H1 (cell line): Measurements from ENCODE around the gene G6PC3. TPM values are rescaled to one million over a fixed set of nuclear protein-coding genes. Genes with fewer than 3 reads are reported as not detected.

ENCODE experiments used
- CTCF ChIA-PET: fragments of 300-600 bp; sonication (Branson Sonifier 250); formaldehyde crosslinking; loops from one replicate; lab custom pipeline; 2021; ENCODE audit not compliant: partially characterized antibody; lab: Charles Lee
- POLR2A ChIA-PET: fragments of 300-600 bp; sonication (Branson Sonifier 250); formaldehyde crosslinking; loops from one replicate; lab custom pipeline; 2021; ENCODE audit warnings: inconsistent platforms; ENCODE audit not compliant: partially characterized antibody; lab: Charles Lee
- DNase-seq, 2 experiments: peaks; one replicate each; pipeline versions ENCODE4 v3.0.0 to v3.0.0-alpha.2; 2010 to 2022; ENCODE audit warnings: low spot score in 2 of 2, low read depth in 1 of 2, mixed read lengths in 1 of 2
- FAIRE-seq: peaks from 2 replicates; lab custom pipeline; 2011; peaks lifted over from hg19 to GRCh38; lab: Jason Lieb, UNC
- H2AFZ ChIP-seq: 2 replicates; pipeline ENCODE4 v1.8.1; 2012; ENCODE audit warnings: low read length, inconsistent platforms
- H2AK5ac ChIP-seq: 2 replicates; pipeline ENCODE4 v1.6.1; 2013; ENCODE audit warnings: low read depth, low read length
- H2BK120ac ChIP-seq: replicated peaks from 2 replicates; pipeline ENCODE3; 2013; ENCODE audit warnings: low read depth, low read length, inconsistent platforms
- H2BK12ac ChIP-seq: 2 replicates; pipeline ENCODE4 v1.6.1; 2013; ENCODE audit warnings: low read depth, low read length
- H2BK15ac ChIP-seq: 2 replicates; pipeline ENCODE4 v1.6.1; 2013; ENCODE audit warnings: low read length
- H2BK20ac ChIP-seq: 2 replicates; pipeline ENCODE4 v1.6.1; 2013; ENCODE audit warnings: low read length
- H2BK5ac ChIP-seq: 2 replicates; pipeline ENCODE4 v1.6.1; 2013; ENCODE audit warnings: low read depth, low read length
- H3K14ac ChIP-seq: 2 replicates; pipeline ENCODE4 v1.6.1; 2013; ENCODE audit warnings: inconsistent platforms; ENCODE audit not compliant: insufficient read length
- H3K18ac ChIP-seq: 2 replicates; pipeline ENCODE4 v1.6.1; 2013; ENCODE audit warnings: low read length; ENCODE audit errors: extremely low read depth
- H3K23ac ChIP-seq: 2 replicates; pipeline ENCODE4 v1.6.1; 2013; ENCODE audit warnings: inconsistent platforms; ENCODE audit not compliant: insufficient read length
- H3K23me2 ChIP-seq: 2 replicates; pipeline ENCODE4 v1.6.1; 2013; ENCODE audit warnings: low read depth, low read length
- H3K27ac ChIP-seq: 2 replicates; pipeline ENCODE4 v1.6.1; 2011; ENCODE audit warnings: low read depth, low read length, inconsistent platforms
- H3K27me3 ChIP-seq, 4 experiments: replicated peaks in 1 of 4; 1 replicate in 1 of 4; 2 replicates in 3 of 4; pipeline versions ENCODE4 v1.6.1 to v1.8.1; 2011 to 2013; ENCODE audit warnings: low read length in 3 of 4, mild to moderate bottlenecking in 3 of 4, inconsistent platforms in 2 of 4, mixed read lengths in 2 of 4, moderate library complexity in 1 of 4; ENCODE audit not compliant: control insufficient read depth in 3 of 4, insufficient read depth in 3 of 4; ENCODE audit errors: extremely low read depth in 1 of 4
- H3K36me3 ChIP-seq, 4 experiments: 2 replicates each; pipeline versions ENCODE4 v1.6.1 to v1.8.1; 2011 to 2013; ENCODE audit warnings: mild to moderate bottlenecking in 4 of 4, low read length in 3 of 4, moderate library complexity in 2 of 4, control low read depth in 1 of 4, inconsistent platforms in 1 of 4; ENCODE audit not compliant: insufficient read depth in 4 of 4, control insufficient read depth in 2 of 4
- H3K4ac ChIP-seq: replicated peaks from 2 replicates; pipeline ENCODE3; 2013; ENCODE audit warnings: low read length, low read depth, mixed read lengths, inconsistent platforms; ENCODE audit not compliant: insufficient read length
- H3K4me1 ChIP-seq, 4 experiments: replicated peaks in 1 of 4; 1 replicate in 1 of 4; 2 replicates in 3 of 4; pipeline versions ENCODE4 v1.6.1 to v1.8.1; 2011 to 2013; ENCODE audit warnings: low read length in 3 of 4, inconsistent platforms in 2 of 4, mixed read lengths in 1 of 4; ENCODE audit not compliant: insufficient read depth in 4 of 4, control insufficient read depth in 3 of 4
- H3K4me2 ChIP-seq, 2 experiments: 2 replicates each; pipeline versions ENCODE4 v1.6.1 to v1.8.1; 2011 to 2013; ENCODE audit warnings: low read depth in 2 of 2, low read length in 2 of 2, control low read depth in 1 of 2, inconsistent platforms in 1 of 2, mild to moderate bottlenecking in 1 of 2; ENCODE audit not compliant: insufficient read depth in 1 of 2
- H3K4me3 ChIP-seq, 4 experiments: fragments of 200-600, 300-600 bp in 1 of 4; sonication (generic), shearing (Covaris generic), sonication (Bioruptor Twin) in 1 of 4; 2 replicates each; pipeline versions ENCODE4 v1.5.1 to v1.8.1; 2011 to 2016; ENCODE audit warnings: low read length in 4 of 4, low read depth in 3 of 4, control low read depth in 2 of 4, inconsistent platforms in 2 of 4, mild to moderate bottlenecking in 2 of 4, mixed read lengths in 1 of 4, moderate library complexity in 1 of 4; ENCODE audit not compliant: insufficient read depth in 2 of 4; ENCODE audit errors: extremely low read depth in 1 of 4
- H3K56ac ChIP-seq: replicated peaks from 2 replicates; pipeline ENCODE3; 2013; ENCODE audit warnings: low read depth, mild to moderate bottlenecking, mixed read lengths, low read length, inconsistent platforms; ENCODE audit not compliant: insufficient read length
- H3K79me1 ChIP-seq: 2 replicates; pipeline ENCODE4 v1.6.1; 2013; ENCODE audit warnings: low read depth, low read length, control low read depth
- H3K79me2 ChIP-seq, 2 experiments: 2 replicates each; pipeline versions ENCODE4 v1.6.1 to v1.8.1; 2012 to 2013; ENCODE audit warnings: low read length in 2 of 2, mild to moderate bottlenecking in 2 of 2, inconsistent platforms in 1 of 2; ENCODE audit not compliant: insufficient read depth in 2 of 2, control insufficient read depth in 1 of 2
- H3K9ac ChIP-seq, 4 experiments: replicated peaks in 1 of 4; 1 replicate in 1 of 4; 2 replicates in 3 of 4; pipeline versions ENCODE4 v1.6.1 to v1.8.1; 2011 to 2013; ENCODE audit warnings: low read depth in 3 of 4, low read length in 3 of 4, control low read depth in 2 of 4, mild to moderate bottlenecking in 2 of 4, moderate library complexity in 2 of 4, inconsistent platforms in 1 of 4; ENCODE audit errors: extremely low read depth in 1 of 4
- H3K9me3 ChIP-seq, 2 experiments: 2 replicates each; pipeline versions ENCODE4 v1.6.1 to v1.8.1; 2012 to 2013; ENCODE audit warnings: mild to moderate bottlenecking in 2 of 2, moderate library complexity in 2 of 2, control low read depth in 1 of 2, inconsistent platforms in 1 of 2, low read depth in 1 of 2, low read length in 1 of 2, mixed read lengths in 1 of 2; ENCODE audit not compliant: insufficient read depth in 2 of 2
- H4K20me1 ChIP-seq, 2 experiments: replicated peaks in 1 of 2; 2 replicates each; pipeline versions ENCODE3 to v1.8.1; 2011 to 2013; ENCODE audit warnings: inconsistent platforms in 2 of 2, low read length in 2 of 2, mild to moderate bottlenecking in 1 of 2; ENCODE audit not compliant: insufficient read depth in 2 of 2, control insufficient read depth in 1 of 2
- H4K5ac ChIP-seq: 2 replicates; pipeline ENCODE4 v1.6.1; 2013; ENCODE audit warnings: low read length, low read depth, mixed read lengths, inconsistent platforms; ENCODE audit not compliant: insufficient read length
- H4K8ac ChIP-seq: 2 replicates; pipeline ENCODE4 v1.8.0; 2013; ENCODE audit warnings: mild to moderate bottlenecking, moderate library complexity, low read length, inconsistent platforms; ENCODE audit not compliant: insufficient read depth; ENCODE audit errors: extremely low read depth
- H4K91ac ChIP-seq: replicated peaks from 2 replicates; pipeline ENCODE3; 2013; ENCODE audit warnings: low read length, mixed read lengths, inconsistent platforms; ENCODE audit not compliant: insufficient read length
- BRCA1 ChIP-seq: IDR thresholded peaks from 2 replicates; pipeline ENCODE4 v1.6.1; 2012; ENCODE audit warnings: low read depth, low read length, improper control_type of control experiment
- CTCF ChIP-seq, 3 experiments: IDR thresholded peaks; 1 replicate in 2 of 3; 2 replicates in 1 of 3; pipeline versions ENCODE4 v1.5.1 to v1.6.1; 2011; ENCODE audit warnings: low read length in 3 of 3, mild to moderate bottlenecking in 3 of 3, inconsistent platforms in 2 of 3, low read depth in 1 of 3, moderate library complexity in 1 of 3; ENCODE audit not compliant: insufficient read depth in 1 of 3; ENCODE audit errors: control extremely low read depth in 1 of 3
- RBBP5 ChIP-seq: IDR thresholded peaks from 2 replicates; pipeline ENCODE4 v1.7.1; 2012; ENCODE audit warnings: low read depth, mild to moderate bottlenecking, inconsistent platforms, low read length, moderate library complexity, borderline replicate concordance
- SRF ChIP-seq: IDR thresholded peaks from 2 replicates; pipeline ENCODE4 v1.6.1; 2011; ENCODE audit warnings: mild to moderate bottlenecking, low read depth, low read length, moderate library complexity
- WGBS, 2 experiments: shearing (Covaris generic) in 1 of 2; methylation state at CpG; one replicate each; pipeline versions ENCODE4 v1.1.6 to v1.1.7; 2013 to 2015; ENCODE audit warnings: low lambda C conversion rate in 2 of 2, mixed read lengths in 2 of 2, inconsistent platforms in 1 of 2, low coverage in 1 of 2, missing lambda C conversion rate in 1 of 2; ENCODE audit not compliant: insufficient replicate concordance in 2 of 2, insufficient coverage in 1 of 2, insufficient read length in 1 of 2; ENCODE audit errors: extremely low coverage in 1 of 2, missing lambda C conversion rate in 1 of 2; 5-methylcytosine and 5-hydroxymethylcytosine counted together
- polyA plus RNA-seq, 7 experiments: library from polyadenylated mRNA; depleted of rRNA in 3 of 7; stranded (reverse) in 5 of 7; unstranded in 2 of 7; fragments of >200 nt in 5 of 7; fragments of 200-250 nt in 2 of 7; gene quantifications; 1 replicate in 5 of 7; 2 replicates in 1 of 7; 4 replicates in 1 of 7; pipeline versions ENCODE4 v1.2.1 to v1.2.3, GENCODE V29; 2011 to 2013; ENCODE audit warnings: missing spikeins in 2 of 7, mixed read lengths in 2 of 7
- total RNA-seq: library from RNA; stranded (reverse); fragmentation: NEBNext Ultra II Directional; extraction: Animal tissue kit (Norgen Biotek cat#: 25700); gene quantifications from 2 replicates; pipeline ENCODE4 v1.2.1, GENCODE V29; 2021

Gene G6PC3
- total and polyA plus RNA-seq, 2 of the 8 experiments (the other 6 are each of a cell fraction or from before 2014, with no cell fraction given): 104 to 343 TPM

DNA sequence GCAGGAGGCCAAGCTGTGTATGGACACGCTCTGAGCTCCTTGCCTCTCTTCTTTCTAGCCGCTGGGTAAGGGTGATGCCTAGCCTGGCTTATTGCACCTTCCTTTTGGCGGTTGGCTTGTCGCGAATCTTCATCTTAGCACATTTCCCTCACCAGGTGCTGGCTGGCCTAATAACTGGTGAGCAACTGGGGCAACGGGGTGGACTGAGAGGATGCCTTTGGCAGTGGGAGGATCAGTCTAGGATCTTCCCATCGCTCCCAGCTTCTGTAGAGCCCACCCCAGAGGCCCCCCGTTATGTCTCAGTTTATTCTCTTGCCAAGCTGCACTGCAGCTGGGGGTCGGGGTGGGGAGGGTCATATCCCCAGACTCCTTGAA lies 4.4 kb downstream of the G6PC3 start:
- Histone ChIP-seq H3K4me2 (no peak overlapping the region), H4K8ac (no peak overlapping the region), H2BK120ac (no peak overlapping the region), H3K23ac (no peak overlapping the region), H2BK15ac (no peak overlapping the region), H3K79me1 (peaks cover 1% of the 10 kb centered on the region; the same call in 1 of the 2 replicates), H3K4ac (no peak overlapping the region), H4K20me1 (peaks cover 0 to 10% of the 10 kb centered on the region in 2 experiments), H3K9ac (no peak overlapping the region), H3K9me3 (no peaks in the 10 kb centered on the region), H3K14ac (no peak overlapping the region), H3K4me1 (peaks cover 0 to 2% (median under 1%) of the 10 kb centered on the region in 4 experiments; a peak in 3 of 7 replicates), H2AFZ (no peak overlapping the region), H3K27me3 (no peaks in the 10 kb centered on the region), H3K79me2 (peaks cover 0 to 19% of the 10 kb centered on the region in 2 experiments; a peak in 2 of 4 replicates), H4K91ac (no peak overlapping the region), H3K56ac (no peak overlapping the region), H3K18ac (no peak overlapping the region), H4K5ac (no peak overlapping the region), H3K4me3 (no peak overlapping the region), H3K23me2 (peaks cover 6% of the 10 kb centered on the region; the same call in 1 of the 2 replicates), H2BK20ac (no peak overlapping the region), H2BK12ac (no peak overlapping the region), H2AK5ac (no peak overlapping the region), H3K27ac (no peak overlapping the region), H3K36me3 (peaks cover 12 to 40% (median 27%) of the 10 kb centered on the region in 4 experiments; a peak in 6 of 8 replicates), H2BK5ac (no peak overlapping the region)
- WGBS, 2 experiments: 93% methylated on average over 9 of the region's 9 CpGs; no CpG with 5 or more reads in 1 of the 2 experiments
- FAIRE-seq (no peak), DNase-seq (no peak)
- POLR2A ChIA-PET: interaction anchor here (0.6 to 2.9 kb wide), 13 partner anchors 9 to 404 kb away, joined by 3 to 17 read pairs (median 4); partner anchors contain the start of genes HDAC5 and LSM12
- CTCF ChIA-PET: interaction anchor here (0.6 to 7.1 kb wide), 10 partner anchors 11 to 436 kb away, joined by 3 to 71 read pairs (median 4); partner anchors contain the start of gene ASB16
- no peak for TF ChIP-seq SRF
- TF ChIP-seq RBBP5: no peak
- TF ChIP-seq BRCA1: no peak
- TF ChIP-seq CTCF (IDR thresholded peaks at IDR 0.05; ENCODE audit: control extremely low read depth in 1 of 3, insufficient read depth in 1 of 3, low read depth in 1 of 3, low read length in 3 of 3): no peak
